Prostate gland (tissue), 2 donors: Measurements from ENCODE around the gene ANKMY1. TPM values are rescaled to one million over a fixed set of nuclear protein-coding genes. Genes with fewer than 3 reads are reported as not detected.
A peak's percentile ranks its signal among the peaks of the same experiment; 100 is the strongest.

ENCODE experiments used
- DNase-seq: peaks from one replicate; pipeline ENCODE4 v3.0.0-alpha.2; 2019; ENCODE audit warnings: low spot score
- H3K27ac ChIP-seq, 2 donors: fragments of 200-600 bp; sonication (generic); 2 replicates each; pipeline ENCODE4 v1.5.1; 2017 to 2019
- H3K27me3 ChIP-seq: fragments of 200-600 bp; sonication (generic); replicated peaks from 2 replicates; pipeline ENCODE4 v1.5.1; 2019; ENCODE audit not compliant: insufficient read depth
- H3K36me3 ChIP-seq, 2 donors: fragments of 200-600 bp; sonication (generic); 1 replicate in 1 of 2; 2 replicates in 1 of 2; pipeline versions ENCODE4 v1.5.1 to v1.8.1; 2017 to 2019
- H3K4me1 ChIP-seq: fragments of 200-600 bp; sonication (generic); replicated peaks from 2 replicates; pipeline ENCODE4 v1.5.1; 2019
- H3K4me3 ChIP-seq, 2 donors: fragments of 200-600 bp; sonication (generic); 2 replicates each; pipeline ENCODE4 v1.5.1; 2017 to 2019
- H3K9me3 ChIP-seq: fragments of 200-600 bp; sonication (generic); 2 replicates; pipeline ENCODE4 v1.5.1; 2017
- POLR2A ChIP-seq: fragments of 450-650 bp; IDR thresholded peaks from one replicate; pipeline ENCODE4 v1.6.1; 2016; ENCODE audit warnings: antibody characterized with exemption, mild to moderate bottlenecking
- POLR2AphosphoS5 ChIP-seq: sonication (generic); formaldehyde crosslinking; IDR thresholded peaks from one replicate; pipeline ENCODE4 v1.6.1; 2017; ENCODE audit warnings: antibody characterized with exemption
- WGBS: methylation state at CpG from one replicate; pipeline ENCODE4 v1.1.5; 2018; 5-methylcytosine and 5-hydroxymethylcytosine counted together
- intact Hi-C: fragments of 100-400 bp; cut with DNase I; formaldehyde crosslinking; loops from one replicate; pipeline ENCODE4 v1.14.2; 2022
- total RNA-seq, 2 donors: library from RNA; depleted of rRNA; stranded (reverse); fragments of >200 nt; gene quantifications; one replicate each; pipeline ENCODE4 v1.1.0, GENCODE V29; 2016
- TF ChIP-seq, protein P1 (sequence below), 4 experiments: fragments of 200-600 bp in 2 of 4; fragments of 450-650 bp in 2 of 4; sonication (generic) in 2 of 4; IDR thresholded peaks; 1 replicate in 3 of 4; 2 replicates in 1 of 4; pipeline ENCODE4 v1.5.1; 2016 to 2019; ENCODE audit warnings: antibody characterized with exemption in 4 of 4, mild to moderate bottlenecking in 2 of 4, moderate library complexity in 2 of 4

The ANKMY1 gene
- total RNA-seq, 2 donors from 2014 or later, result 22.7 to 31.4 TPM

DNA sequence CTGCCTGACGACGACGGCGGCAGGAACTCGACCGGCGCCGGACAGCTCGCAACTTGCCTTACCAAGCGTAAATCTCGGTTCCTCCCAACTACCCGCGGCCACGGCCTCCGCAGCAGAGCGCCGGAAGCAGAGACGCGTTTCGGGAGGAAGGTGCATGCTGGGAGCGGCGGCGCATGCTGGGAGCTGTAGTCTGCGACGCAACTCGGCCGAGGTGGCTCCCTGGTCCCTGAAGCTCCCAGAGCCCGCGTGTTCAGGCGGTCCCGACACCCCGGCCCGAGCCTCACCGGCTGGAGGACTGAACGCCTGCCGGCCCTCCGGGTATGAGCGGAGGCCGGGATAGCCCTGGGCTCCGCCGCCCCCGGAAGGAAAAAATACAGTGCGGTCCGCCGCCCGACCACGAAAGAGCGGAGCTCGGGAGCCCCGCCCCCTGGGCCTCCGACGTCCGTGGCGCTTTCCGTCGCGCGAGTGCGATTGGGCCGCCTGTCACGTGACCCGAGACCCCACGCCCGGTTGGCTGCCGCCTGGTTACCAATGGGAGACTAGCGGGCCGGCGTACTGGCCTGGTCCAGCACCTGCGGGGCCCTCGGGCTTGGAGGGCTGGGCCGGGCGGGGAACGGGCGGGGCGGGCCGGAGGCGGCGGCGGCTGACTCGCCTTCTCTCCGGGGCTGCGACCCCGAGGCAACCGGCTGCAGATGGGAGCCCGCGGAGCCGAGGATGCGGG is 28.6 kb upstream of the ANKMY1 start, which contains the start of gene CAPN10:
CAPN10 (plus strand) TSS at position 537 of the 721 bp plus-strand sequence; CDS start at position 715, 178 bp downstream.
- DNase-seq, result peak; percentile 99
- H3K27ac ChIP-seq, result peak within 1 kb of the TSS; percentile 92 to 98
- H3K36me3 ChIP-seq, result no peaks in the 10 kb centered on the region
- 2% methylated on average over 61 of the region's 88 CpGs for WGBS
- H3K4me1 ChIP-seq, result peaks cover 19% of the 10 kb centered on the region
- no peaks in the 10 kb centered on the region for H3K27me3 ChIP-seq
- TF ChIP-seq, protein P1, sequence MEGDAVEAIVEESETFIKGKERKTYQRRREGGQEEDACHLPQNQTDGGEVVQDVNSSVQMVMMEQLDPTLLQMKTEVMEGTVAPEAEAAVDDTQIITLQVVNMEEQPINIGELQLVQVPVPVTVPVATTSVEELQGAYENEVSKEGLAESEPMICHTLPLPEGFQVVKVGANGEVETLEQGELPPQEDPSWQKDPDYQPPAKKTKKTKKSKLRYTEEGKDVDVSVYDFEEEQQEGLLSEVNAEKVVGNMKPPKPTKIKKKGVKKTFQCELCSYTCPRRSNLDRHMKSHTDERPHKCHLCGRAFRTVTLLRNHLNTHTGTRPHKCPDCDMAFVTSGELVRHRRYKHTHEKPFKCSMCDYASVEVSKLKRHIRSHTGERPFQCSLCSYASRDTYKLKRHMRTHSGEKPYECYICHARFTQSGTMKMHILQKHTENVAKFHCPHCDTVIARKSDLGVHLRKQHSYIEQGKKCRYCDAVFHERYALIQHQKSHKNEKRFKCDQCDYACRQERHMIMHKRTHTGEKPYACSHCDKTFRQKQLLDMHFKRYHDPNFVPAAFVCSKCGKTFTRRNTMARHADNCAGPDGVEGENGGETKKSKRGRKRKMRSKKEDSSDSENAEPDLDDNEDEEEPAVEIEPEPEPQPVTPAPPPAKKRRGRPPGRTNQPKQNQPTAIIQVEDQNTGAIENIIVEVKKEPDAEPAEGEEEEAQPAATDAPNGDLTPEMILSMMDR (IDR thresholded peaks at IDR 0.05), result peak in 1 of 4 experiments; percentile 19
- peak; percentile 27 for TF ChIP-seq POLR2A
- peak; percentile 85 for TF ChIP-seq POLR2AphosphoS5
- no peaks in the 10 kb centered on the region for H3K9me3 ChIP-seq
- H3K4me3 ChIP-seq, result peak within 1 kb of the TSS; percentile 91 to 92
- intact Hi-C loops, result loop anchor here (2.0 kb wide), 1 partner anchor 26 kb away; the partner anchor contains the start of gene DUSP28

DNA sequence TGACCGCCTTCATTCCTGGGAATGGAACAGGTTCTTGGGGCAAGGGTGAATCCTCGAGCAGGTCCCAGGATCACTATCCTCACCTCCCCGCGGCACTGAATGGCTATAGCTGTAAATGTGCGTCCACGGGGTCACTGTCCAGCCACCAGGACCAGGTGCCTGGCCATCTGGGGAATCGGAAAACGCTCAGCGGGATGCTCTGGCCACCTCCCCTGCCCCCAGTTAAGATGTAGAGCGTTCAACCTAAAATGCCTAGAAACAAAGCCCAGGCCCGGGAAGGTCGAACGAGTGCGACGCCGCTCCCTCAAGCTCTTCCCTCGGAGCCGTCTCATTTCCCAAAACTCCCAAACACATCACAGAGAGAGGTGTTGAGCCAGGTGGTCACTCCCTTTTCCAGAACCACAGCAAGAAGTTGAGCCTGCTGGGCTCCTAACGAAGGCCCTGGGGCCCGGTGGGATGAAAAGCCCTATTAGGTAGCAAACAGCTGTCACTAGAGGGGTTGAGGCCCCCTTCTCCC is 28.0 kb upstream of the ANKMY1 start:
- intact Hi-C loops, result loop anchor here (2.0 kb wide), 1 partner anchor 25 kb away; the partner anchor contains the start of gene DUSP28
- no peak for DNase-seq
- H3K9me3 ChIP-seq, result no peaks in the 10 kb centered on the region
- no peaks in the 10 kb centered on the region for H3K36me3 ChIP-seq
- peak overlapping the region; percentile 91 to 92 for H3K4me3 ChIP-seq
- H3K27me3 ChIP-seq, result no peaks in the 10 kb centered on the region
- WGBS, result 2% methylated on average over 20 of the region's 20 CpGs
- H3K27ac ChIP-seq, result peak overlapping the region; percentile 92 to 98
- TF ChIP-seq POLR2AphosphoS5 (no peak), POLR2A (no peak)
- TF ChIP-seq, protein P1 (IDR thresholded peaks at IDR 0.05), result no peak
- peaks cover 19% of the 10 kb centered on the region for H3K4me1 ChIP-seq

DNA sequence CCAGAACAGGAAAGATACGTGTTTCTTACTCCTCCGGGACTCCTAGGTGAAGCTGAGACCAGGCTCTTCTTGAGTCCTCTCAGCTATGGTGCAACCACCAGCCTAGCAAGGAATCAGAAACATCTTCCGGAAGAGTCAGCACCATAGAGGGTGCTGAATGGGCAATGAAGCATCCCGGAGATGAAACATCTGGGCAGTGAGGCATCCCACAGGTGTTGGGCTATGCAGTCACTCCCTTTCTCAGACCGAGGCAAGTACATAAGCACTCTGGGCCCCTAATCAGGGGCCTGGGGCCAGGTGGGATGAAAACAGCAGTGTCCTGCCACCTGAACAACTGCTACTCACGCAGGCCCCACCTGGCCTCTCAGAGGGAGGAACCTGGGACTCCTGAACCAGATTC is 27.3 kb upstream of the ANKMY1 start:
- H3K27ac ChIP-seq, result no peak overlapping the region
- H3K9me3 ChIP-seq, result no peaks in the 10 kb centered on the region
- H3K4me3 ChIP-seq, result peak overlapping the region; percentile 91 to 92
- WGBS, result 83% methylated on average over 6 of the region's 6 CpGs
- no peak for DNase-seq
- intact Hi-C loops, result no loop called here
- TF ChIP-seq, protein P1 (IDR thresholded peaks at IDR 0.05), result no peak
- TF ChIP-seq POLR2A (no peak), POLR2AphosphoS5 (no peak)
- no peaks in the 10 kb centered on the region for H3K27me3 ChIP-seq
- H3K36me3 ChIP-seq, result no peaks in the 10 kb centered on the region
- H3K4me1 ChIP-seq, result peaks cover 19% of the 10 kb centered on the region

DNA sequence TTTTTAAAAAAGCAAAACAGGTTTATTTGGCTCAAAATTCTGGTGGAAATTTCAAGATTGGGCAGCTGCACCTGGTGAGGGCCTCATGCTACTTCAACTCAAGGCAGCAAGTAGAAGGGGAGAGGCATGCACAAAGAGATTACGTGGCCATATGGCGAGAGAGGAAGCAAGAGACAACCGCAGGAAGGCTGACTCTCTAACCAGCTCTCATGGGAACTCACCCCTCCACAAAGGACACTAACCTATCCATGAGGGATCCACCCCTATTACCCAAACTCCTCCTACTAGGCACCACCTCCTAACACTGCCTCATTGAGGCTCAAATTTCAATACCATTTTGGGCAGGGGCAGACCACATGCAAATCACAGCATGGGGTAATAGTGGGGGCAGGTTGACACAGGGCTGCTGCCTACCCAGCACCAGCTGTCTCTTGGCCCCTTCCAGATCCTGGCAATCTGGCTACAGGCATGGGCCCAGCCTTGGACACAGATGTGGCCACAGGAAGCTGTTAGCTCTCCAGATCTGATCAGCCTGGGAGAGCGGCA is 26.8 kb upstream of the ANKMY1 start:
- H3K4me3 ChIP-seq, result no peak overlapping the region
- intact Hi-C loops, result no loop called here
- H3K9me3 ChIP-seq, result no peaks in the 10 kb centered on the region
- no peak for DNase-seq
- peaks cover 19% of the 10 kb centered on the region for H3K4me1 ChIP-seq
- no peaks in the 10 kb centered on the region for H3K36me3 ChIP-seq
- TF ChIP-seq POLR2A (no peak), POLR2AphosphoS5 (no peak)
- TF ChIP-seq, protein P1 (IDR thresholded peaks at IDR 0.05), result no peak
- 89% methylated on average over 4 of the region's 4 CpGs for WGBS
- no peak overlapping the region for H3K27ac ChIP-seq
- H3K27me3 ChIP-seq, result no peaks in the 10 kb centered on the region
